HG03097 (cell line): ENCODE measurements around the gene TM6SF1.
A peak's percentile ranks its signal among the peaks of the same experiment; 100 is the strongest.
"Not testable (repeated sequence)": the region's sequence is repeated elsewhere in the genome, so short reads cannot be mapped to it uniquely, and the experiment has no call there.

ENCODE experiments used
- ATAC-seq: cut with Tn5 transposase; IDR thresholded peaks from one replicate; pipeline ENCODE4 v1.9.1; 2021; ENCODE audit not compliant: unreplicated experiment, low FRiP score

TM6SF1 gene

DNA sequence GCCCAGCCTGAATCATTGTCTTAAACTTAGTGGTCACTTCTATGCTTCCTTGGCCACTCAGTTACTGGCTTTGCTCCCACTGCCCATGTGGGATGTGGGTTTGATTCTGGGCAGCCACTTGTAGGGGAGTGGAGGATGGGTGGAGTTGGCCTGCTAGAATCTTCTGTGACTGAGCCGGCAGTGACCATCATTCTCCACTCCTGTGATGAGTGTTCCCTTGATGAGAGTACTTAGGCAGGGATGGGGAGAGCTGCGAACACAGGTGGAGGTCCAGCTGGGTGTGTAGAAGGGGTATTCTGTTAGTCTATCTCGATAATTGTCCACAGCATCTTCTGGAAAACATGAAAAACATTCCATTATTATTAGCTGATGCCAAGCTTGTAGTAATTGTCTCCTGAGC, 8.0 kb downstream of the TM6SF1 start:
- no peak for ATAC-seq

GRCh38 chr15:83115831-83116565, 8.6 kb downstream of the TM6SF1 start:
- ATAC-seq, result peak; percentile 62

- no peak for ATAC-seq
Observed at GRCh38 chr15:83118291-83118827, 10.9 kb downstream of the TM6SF1 start.

GRCh38 chr15:83118968-83119367, 11.5 kb downstream of the TM6SF1 start:
- no peak for ATAC-seq

GRCh38 chr15:83119968-83120581, 12.6 kb downstream of the TM6SF1 start:
- ATAC-seq, result no peak

GRCh38 chr15:83123529-83123928, 16.1 kb downstream of the TM6SF1 start:
- ATAC-seq, result no peak

DNA sequence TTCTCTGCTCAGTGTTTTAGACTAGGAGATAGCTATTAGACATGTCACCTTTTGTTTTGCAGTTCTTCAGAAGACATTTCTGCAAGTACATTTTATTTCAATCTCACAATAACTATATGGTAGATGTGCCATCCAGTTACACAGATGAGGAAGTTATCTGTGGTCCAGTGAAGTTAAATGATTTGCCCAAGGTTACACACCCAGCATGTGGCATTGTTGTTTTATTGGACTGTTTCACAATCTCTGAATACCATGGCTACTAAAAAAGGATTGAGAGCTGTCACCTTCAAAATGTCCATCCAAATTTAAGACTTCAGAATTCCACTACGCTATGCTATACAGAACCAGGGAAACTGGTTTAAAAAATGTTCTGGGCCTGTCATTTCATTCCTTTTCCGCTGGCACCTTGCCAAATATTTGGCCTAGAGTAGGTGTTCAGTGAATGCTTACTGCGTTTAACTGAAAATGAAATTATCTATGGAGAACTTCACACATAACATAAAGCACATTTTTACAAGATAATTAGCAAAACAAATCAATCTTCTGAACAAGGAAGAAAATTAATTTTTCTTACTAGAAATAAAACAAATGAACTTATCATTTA, 20.2 kb downstream of the TM6SF1 start:
- ATAC-seq, result no peak

DNA sequence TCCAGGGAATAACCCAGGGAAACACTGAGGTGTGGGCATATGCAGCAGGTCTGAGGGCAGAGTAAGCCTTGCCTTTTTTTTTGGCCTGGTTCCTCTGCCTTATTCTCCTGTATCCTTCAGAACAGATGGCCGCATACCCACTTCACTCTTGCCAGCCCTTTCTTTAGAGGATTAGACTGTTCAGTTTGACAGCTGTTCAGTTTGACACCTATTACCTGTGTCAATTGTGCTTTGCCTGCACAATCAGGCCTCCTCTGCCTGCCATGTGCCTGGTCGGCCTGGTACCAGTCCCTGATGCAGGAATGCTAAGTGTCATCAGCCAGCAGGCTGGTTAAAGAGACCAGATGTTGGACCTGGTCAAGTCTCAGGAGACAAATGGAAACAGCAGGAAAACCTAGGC, 22.3 kb downstream of the TM6SF1 start:
- no peak for ATAC-seq

GRCh38 chr15:83132861-83133523, 25.5 kb downstream of the TM6SF1 start:
- ATAC-seq, result no peak

GRCh38 chr15:83142151-83142550, 34.7 kb downstream of the TM6SF1 start:
- ATAC-seq, result not testable (repeated sequence)

- no peak for ATAC-seq
Observed at GRCh38 chr15:83144771-83145170, 37.3 kb downstream of the TM6SF1 start.

GRCh38 chr15:83153288-83153687, 45.8 kb downstream of the TM6SF1 start:
- no peak for ATAC-seq

DNA sequence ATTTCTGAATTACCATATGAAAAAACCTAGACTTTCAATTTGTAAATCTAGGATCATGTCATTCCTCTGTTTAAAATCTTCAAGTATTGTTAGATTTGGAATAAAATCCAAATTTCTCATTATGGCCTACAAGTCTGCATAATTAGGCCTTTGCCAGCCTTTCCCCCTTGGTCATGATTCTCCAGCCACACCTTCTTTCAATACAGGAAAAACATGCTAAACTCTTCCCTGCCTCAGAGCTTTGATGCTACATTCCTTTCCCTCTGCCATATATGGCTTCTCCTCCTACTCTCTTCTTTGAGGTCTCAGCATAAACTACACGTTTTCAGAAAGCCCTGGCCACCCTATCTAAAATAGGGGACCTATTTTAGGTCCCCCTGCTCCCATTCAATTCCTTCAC, 48.5 kb downstream of the TM6SF1 start:
- ATAC-seq, result no peak

GRCh38 chr15:83158393-83158792, 50.9 kb downstream of the TM6SF1 start:
- no peak for ATAC-seq

- no peak for ATAC-seq
Observed at GRCh38 chr15:83160741-83161140, 53.3 kb downstream of the TM6SF1 start.

DNA sequence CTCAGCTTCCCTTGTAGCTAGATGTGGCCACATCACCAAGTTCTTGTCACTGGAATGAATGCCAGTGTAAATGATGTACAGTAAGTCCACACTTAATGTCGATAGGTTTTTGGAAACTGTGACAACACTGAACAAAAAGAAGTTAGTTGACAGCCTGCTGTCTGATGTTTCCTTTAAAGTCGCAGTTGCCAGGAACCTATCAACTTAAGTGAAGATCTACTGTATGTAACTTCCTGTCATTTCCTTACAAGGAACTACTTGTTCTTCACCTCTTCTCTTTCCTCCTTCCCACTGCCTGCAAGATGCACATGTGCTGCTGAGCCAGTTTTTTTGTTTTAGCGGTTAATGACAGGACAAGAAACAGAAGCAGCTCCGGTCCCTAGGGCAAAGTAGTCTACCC, 55.6 kb downstream of the TM6SF1 start:
- no peak for ATAC-seq

DNA sequence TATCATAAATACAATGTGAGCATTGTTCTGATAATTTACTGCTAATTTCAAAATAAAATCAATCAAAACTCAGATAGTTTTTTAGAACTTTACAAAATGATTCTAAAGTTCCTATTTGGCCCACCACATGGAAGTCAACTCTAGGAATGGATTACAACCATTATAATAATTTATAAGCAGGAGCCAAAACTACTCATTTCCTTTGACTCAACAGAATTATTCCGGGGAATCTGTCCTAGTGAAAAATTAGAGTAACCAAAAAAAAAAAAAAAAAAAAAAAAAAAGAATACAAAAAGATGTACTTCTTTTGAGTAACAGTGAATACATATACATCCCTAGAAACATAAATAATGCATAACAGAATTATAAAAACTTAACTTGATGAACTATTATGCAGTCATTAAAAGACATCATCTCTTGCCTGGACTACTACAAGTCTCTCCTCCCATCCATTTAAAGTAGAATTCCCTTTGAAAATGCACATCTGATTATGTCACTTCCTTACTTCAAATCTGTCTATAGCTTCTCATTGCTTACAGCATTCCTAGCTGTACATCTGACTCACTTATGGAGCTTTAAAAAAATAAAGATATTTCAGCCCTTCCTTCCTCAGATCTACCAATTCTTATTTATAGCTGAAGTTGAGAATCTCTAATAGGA, 56.8 kb downstream of the TM6SF1 start:
- no peak for ATAC-seq

DNA sequence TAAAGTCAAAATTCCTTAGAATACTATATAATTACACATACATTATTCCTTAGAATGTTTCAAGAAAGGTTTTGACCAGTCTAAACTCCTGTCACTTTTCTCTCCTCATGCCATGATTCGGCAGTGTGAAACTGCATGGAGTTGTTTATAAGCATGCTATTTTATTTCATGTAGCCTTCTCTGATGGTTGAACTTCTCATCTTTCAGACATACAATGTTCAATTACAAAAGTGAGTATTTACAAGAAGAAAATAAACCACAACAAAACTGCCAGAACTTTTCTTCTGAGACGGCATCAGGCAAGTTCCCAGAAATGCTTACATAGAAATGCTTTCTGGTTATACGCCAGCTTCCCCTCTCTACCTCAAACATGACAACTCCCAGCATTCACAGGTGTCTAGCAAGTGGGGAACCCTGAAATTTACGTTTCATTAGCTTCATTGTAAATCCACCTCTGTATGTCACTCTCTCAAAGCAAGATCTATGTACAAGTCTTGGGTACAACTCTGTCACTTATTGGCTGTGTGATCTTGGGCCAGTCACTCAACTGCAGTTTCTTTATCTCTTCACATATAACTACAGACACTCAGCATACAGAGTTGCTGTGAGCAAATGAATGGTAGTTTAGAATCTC, 57.4 kb downstream of the TM6SF1 start:
- no peak for ATAC-seq

- ATAC-seq, result no peak
Observed at GRCh38 chr15:83166218-83166617, 58.8 kb downstream of the TM6SF1 start.

GRCh38 chr15:83166830-83167229, 59.4 kb downstream of the TM6SF1 start:
- no peak for ATAC-seq
